ENCODE results near the gene EPN2.
"Not testable (repeated sequence)": the region's sequence is repeated elsewhere in the genome, so short reads cannot be mapped to it uniquely, and the experiment has no call there.

DNA sequence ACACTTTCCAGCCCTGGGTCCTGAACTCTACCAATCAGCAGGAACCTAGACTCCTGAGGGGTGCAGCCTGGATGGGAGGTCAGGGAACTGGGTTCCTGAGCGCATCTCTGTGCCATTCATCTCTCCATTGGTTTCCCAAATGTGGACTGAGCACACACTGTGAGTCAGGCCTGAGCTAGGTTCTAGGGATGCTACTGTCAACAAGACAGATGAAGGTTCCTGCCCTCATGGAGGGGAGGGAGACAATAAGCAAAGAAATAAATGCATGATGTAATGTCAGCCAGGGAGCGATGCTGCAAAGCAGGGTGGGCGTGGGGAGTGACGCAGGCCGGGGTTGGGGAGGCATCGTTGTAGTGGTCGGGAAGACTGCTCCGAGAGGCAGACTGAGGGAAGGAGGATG is 17.0 kb upstream of the EPN2 start:
- TF ChIP-seq, protein P1, sequence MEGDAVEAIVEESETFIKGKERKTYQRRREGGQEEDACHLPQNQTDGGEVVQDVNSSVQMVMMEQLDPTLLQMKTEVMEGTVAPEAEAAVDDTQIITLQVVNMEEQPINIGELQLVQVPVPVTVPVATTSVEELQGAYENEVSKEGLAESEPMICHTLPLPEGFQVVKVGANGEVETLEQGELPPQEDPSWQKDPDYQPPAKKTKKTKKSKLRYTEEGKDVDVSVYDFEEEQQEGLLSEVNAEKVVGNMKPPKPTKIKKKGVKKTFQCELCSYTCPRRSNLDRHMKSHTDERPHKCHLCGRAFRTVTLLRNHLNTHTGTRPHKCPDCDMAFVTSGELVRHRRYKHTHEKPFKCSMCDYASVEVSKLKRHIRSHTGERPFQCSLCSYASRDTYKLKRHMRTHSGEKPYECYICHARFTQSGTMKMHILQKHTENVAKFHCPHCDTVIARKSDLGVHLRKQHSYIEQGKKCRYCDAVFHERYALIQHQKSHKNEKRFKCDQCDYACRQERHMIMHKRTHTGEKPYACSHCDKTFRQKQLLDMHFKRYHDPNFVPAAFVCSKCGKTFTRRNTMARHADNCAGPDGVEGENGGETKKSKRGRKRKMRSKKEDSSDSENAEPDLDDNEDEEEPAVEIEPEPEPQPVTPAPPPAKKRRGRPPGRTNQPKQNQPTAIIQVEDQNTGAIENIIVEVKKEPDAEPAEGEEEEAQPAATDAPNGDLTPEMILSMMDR (conservative IDR thresholded peaks at IDR 0.05; ENCODE audit: low read depth in 2 of 2), result not testable (repeated sequence)
- not testable (repeated sequence) for TF ChIP-seq POLR2AphosphoS5 (IDR thresholded peaks at IDR 0.05; ENCODE audit: low read depth); EZH2 (IDR thresholded peaks at IDR 0.05; ENCODE audit: low read depth, unreplicated experiment); EZH2phosphoT487 (IDR thresholded peaks at IDR 0.05; ENCODE audit: unreplicated experiment); NANOG (IDR thresholded peaks at IDR 0.05; ENCODE audit: borderline replicate concordance); CREB1 (CRISPR knock-in tag; IDR thresholded peaks at IDR 0.05; ENCODE audit: low read depth); ZNF331 (CRISPR knock-in tag; IDR thresholded peaks at IDR 0.05; ENCODE audit: low read depth)
- TF ChIP-seq, protein P2, sequence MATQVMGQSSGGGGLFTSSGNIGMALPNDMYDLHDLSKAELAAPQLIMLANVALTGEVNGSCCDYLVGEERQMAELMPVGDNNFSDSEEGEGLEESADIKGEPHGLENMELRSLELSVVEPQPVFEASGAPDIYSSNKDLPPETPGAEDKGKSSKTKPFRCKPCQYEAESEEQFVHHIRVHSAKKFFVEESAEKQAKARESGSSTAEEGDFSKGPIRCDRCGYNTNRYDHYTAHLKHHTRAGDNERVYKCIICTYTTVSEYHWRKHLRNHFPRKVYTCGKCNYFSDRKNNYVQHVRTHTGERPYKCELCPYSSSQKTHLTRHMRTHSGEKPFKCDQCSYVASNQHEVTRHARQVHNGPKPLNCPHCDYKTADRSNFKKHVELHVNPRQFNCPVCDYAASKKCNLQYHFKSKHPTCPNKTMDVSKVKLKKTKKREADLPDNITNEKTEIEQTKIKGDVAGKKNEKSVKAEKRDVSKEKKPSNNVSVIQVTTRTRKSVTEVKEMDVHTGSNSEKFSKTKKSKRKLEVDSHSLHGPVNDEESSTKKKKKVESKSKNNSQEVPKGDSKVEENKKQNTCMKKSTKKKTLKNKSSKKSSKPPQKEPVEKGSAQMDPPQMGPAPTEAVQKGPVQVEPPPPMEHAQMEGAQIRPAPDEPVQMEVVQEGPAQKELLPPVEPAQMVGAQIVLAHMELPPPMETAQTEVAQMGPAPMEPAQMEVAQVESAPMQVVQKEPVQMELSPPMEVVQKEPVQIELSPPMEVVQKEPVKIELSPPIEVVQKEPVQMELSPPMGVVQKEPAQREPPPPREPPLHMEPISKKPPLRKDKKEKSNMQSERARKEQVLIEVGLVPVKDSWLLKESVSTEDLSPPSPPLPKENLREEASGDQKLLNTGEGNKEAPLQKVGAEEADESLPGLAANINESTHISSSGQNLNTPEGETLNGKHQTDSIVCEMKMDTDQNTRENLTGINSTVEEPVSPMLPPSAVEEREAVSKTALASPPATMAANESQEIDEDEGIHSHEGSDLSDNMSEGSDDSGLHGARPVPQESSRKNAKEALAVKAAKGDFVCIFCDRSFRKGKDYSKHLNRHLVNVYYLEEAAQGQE (IDR thresholded peaks at IDR 0.05; ENCODE audit: unreplicated experiment), result not testable (repeated sequence)
